Middle frontal gyrus (tissue), 1 donor: Measurements from ENCODE around the gene DUSP3.
"Not testable (repeated sequence)": the region's sequence is repeated elsewhere in the genome, so short reads cannot be mapped to it uniquely, and the experiment has no call there.

Experiments used
- DNase-seq: peaks from one replicate; pipeline ENCODE4 v3.0.0-alpha.2; 2015; ENCODE audit warnings: low spot score; ENCODE audit errors: extremely low spot score

The DUSP3 gene

GRCh38 chr17:43801844-43802243 lies 23.1 kb upstream of the DUSP3 start:
- DNase-seq = no peak

DNA sequence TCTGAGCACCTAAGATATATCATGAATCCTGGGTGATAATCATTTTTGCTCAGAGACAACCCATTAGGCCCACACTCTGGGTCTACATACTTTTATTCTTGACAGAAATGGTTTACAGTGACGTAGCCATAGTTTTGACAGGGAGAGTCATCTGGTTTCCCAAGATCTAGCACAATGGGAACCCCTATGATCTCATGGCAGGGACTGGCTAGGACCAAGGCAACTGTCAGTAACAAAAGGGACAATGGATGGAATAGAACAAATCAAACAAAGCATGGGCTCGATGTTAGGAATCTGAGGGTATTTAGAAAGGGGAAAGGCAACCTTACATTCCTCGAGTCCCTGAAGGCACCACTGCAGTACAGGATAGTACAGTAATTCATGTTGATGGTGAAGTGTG lies 22.0 kb upstream of the DUSP3 start:
- no peak for DNase-seq

DNA sequence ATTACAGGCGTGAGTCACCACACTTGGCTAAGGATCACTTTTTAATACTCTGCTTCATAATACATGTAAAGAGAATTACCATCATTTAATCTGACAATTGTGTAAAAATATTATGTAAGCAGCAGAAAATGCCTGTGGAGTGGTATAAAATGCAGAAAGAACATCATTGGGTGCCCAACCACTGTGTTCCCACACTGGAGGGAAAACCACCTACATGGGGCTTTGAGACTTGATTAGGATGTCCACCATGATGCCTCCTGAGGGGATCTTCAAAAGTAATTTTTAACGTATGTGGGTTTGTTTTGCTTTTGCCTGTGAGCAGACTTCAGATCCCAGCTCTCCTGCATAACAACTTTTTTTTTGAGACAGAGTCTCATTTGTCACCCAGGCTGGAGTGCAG lies 20.3 kb upstream of the DUSP3 start:
- no peak for DNase-seq

DNA sequence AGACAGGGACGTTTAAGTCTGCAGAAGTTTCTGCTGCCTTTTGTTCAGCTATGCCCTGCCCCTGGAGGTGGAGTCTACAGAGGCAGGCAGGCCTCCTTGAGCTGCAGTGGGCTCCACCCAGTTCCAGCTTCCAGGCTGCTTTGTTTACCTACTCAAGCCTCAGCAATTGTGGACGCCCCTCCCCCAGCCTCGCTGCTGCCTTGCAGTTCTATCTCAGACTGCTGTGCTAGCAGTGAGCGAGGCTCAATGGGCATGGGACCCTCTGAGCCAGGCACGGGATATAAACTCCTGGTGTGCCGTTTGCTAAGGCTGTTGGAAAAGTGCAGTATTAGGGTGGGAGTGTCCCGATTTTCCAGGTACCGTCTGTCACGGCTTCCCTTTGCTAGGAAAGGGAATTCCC lies 19.2 kb upstream of the DUSP3 start:
- not testable (repeated sequence) for DNase-seq

DNA sequence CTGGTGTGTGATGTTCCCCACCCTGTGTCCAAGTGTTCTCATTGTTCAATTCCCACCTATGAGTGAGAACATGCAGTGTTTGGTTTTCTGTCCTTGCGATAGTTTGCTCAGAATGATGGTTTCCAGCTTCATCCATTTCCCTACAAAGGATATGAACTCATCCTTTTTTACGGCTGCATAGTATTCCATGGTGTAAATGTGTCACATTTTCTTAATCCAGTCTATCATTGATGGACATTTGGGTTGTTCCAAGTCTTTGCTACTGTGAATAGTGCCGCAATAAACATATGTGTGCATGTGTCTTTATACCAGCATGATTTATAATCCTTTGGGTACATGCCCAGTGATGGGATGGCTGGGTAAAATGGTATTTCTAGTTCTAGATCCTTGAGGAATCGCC lies 13.9 kb upstream of the DUSP3 start:
- not testable (repeated sequence) for DNase-seq

DNA sequence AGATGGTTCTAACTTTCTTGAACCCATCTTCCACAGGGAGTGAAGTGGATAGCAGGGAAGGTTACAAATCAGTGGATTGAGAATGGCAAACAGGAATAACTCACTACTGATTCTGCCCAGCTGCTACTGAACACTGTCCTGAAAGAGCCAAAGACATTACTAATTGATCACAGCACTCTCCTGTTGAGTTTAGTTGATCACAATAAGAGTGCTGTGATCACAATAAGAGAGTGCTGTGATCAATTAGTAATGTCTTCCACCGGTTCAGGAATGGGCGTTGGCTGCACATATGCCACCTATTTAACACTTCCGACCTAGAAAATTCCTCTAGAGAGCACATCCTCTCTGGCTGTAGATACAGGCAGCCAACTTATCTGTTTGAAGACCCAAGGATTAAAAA lies 12.8 kb upstream of the DUSP3 start:
- no peak for DNase-seq

DNA sequence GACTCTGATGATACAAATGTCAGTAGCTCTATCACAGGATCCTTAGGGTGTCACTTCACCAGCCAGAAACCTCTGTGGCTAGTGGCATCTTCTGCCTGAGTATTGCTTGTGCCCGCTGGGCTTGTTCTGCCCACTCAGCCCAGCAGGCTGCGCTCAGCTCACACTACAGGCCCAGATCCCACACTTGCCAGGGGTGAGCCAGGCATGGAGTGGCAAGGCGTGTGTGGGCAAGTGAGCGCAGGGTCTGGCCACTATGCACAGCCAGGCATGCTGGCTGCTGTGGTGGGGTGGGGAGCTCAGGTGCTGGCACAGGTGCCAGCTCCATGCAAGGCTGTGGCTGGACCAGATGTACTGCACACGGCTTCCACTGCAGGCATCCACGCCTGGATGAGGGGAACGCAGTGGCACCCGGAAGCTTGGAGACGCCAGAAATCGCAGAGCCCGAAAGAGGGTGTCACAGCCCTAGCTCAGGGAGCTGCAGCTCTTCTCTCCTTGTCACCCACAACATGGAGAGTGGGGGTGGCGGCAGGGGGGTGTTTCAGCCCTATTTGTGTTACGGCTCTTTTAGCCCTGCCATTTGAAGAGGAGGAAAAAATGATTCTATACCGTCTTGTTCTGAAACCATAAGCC lies 11.6 kb upstream of the DUSP3 start:
- no peak for DNase-seq

GRCh38 chr17:43789482-43789881 lies 10.7 kb upstream of the DUSP3 start:
- DNase-seq = no peak

DNA sequence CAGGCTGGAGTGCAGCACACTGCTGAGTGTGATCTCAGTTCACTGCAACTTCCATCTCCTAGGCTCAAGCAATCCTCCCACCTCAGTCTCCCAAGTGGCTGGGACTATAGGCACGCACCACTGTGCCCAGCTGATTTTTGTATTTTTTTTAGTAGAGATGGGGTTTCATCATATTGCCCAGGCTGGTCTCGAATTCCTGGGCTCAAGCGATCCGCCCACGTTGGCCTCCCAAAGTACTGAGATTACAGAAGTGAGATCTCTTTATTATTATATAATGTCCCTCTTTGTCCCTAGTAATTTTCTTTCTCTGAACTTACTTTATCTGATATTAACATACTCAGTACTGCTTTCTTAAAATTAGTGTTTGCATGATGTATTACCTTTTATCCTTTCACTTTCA lies 9.8 kb upstream of the DUSP3 start:
- no peak for DNase-seq

DNA sequence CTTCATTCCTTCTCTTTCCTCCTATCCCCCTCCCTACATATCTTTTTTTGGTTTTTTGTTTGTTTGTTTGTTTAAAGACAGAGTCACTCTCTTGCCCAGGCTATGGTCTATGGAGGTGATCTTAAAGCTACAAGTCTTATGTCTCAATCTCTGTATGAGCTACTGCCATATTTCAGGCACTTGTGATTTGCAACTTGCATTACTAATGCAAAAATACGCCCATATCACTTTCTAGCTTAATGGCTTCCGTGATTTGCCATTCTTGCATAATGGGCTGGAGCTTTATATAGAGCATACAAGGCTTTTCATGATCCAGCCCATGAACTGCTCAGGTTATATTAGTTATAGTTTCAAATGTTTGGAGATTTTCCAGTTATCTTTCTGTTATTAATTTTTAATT lies 9.0 kb upstream of the DUSP3 start:
- no peak for DNase-seq

GRCh38 chr17:43784628-43785101 lies 5.9 kb upstream of the DUSP3 start:
- DNase-seq = no peak

- no peak for DNase-seq
Measured at GRCh38 chr17:43784068-43784467, 5.3 kb upstream of the DUSP3 start.

- DNase-seq = no peak
Measured at GRCh38 chr17:43782913-43783680, 4.3 kb upstream of the DUSP3 start.

- no peak for DNase-seq
Measured at GRCh38 chr17:43780135-43780534, 1.4 kb upstream of the DUSP3 start, which contains the start of gene CFAP97D1. Gene CFAP97D1 (plus strand): TSS chr17:43780435. CDS start chr17:43780463, 28 bp downstream.

DNA sequence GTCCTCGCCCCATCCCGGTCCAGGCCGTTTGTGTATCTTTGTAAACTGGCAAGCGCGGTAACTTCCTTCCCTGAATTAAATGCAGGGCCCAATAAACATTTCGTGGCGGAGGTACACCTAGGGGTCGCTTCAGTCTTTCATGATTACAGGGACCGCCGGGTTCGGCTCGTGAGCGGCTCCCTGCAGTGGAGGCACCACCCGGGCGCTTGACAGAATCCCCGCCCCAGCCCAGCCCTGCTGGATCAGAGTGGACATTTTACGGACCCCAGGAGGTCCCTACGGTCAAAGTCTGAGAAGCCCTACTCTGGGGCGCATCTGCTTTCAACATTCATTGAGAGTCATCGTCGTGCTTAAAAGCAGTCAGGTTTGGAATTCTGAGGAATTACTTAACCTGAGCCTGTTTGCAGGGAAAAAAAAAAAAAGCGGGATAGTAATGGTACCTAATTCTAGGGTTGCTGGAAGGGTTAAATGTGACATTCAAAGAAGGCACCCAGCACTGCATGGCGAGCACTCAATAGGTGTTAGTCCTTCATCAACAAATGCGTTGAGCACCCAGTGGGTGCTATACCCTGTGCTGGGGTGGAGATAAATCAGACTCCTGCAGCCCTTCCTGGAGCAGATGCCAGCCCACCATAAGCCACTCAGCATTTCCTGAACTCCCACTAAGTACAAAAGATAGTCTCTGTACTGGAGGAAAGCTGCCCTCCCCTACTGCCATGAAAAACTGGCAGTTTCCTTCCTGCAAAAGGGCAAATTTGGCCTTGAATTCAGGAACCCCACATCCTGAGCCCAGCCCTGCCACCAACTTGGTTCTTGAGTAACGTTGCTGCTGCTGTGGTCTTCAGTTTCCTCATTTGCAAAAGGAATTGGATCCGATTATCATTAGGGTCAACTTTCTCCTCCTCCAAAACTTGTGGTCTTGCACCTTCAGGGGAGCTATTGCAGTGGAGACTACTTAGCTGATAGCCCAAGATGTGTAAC lies 658 bp upstream of the DUSP3 start:
- DNase-seq = no peak

DNA sequence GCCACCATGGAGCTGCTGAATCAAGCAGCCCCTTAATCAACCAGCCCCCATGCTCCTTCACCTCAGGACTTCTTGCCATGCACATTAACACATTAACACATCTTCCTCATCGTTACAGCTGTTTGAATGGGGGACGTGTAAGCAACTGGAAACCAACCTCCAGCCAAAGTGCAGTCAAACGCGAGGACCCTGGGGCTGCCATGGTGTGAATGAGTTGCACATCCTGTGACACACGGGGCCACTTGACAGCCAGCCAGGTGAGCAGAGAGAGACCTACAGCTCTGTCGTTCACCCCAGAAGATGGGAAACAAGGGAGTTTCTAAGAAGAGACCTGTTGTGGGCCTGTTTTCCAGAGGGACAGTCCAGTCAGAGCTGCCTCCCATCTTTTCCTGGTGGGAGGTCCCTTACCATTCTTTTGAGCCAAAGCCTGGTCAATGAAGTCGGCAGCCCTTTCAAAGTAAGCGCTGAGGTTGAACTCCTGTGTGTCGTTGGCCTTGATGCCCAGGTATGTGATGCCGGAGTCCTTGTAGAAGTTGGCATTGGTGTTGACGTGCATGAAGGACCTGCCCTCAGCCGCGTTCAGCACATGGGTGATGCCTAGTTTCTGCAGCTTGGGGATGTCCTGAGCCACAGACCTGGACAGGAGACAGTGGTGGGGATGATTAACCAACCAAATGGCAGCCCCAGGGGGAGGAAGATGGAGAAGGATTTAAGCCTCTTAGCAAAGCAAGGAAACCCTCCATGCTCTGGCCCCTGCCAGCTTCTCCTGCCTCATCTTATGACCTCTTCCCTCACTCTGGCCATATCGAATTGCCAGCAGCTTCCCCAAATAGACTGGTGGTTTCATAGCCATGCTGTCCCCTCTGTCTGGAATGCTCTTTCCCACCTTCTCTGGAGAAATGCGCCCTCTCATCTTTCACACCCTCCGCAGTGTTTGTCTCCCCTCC lies 4.2 kb downstream of the DUSP3 start:
- no peak for DNase-seq

DNA sequence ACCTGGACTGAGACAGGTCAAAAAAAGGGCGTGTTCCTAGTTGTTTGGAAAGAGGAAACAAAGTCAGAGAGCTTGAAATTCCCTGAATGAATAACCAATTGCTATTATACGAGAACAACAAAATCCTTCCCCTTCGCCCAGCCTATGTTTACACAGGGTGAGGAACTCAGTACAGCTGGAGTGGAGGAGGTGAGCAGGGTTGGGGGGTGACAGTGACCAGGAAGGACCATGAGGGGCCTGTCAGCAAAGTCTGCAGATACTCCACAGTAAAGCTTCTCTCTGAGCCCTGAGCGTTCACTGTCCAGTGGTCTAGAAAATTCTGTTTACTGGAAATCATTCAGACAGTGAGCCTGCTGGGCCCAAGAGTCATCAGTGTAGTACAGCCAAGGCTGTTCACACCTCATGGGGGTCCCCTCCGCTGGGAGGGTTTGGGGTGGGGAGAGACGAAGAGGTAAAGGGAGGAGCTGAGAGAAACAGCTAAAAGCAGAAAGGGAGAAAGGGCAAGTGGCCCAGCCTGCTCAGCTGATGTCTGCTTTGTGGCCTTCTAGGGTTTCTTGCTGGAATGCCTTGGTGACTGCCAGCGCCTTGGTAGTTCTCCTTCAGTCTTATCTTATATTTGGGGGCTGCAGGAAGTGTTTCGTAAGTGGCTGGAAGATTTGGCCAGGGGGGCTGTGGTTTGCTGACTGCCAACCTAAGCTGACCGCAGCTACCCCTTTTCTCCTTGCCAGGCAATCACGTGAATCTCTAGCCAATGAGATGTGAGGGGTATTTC lies 5.7 kb downstream of the DUSP3 start:
- DNase-seq = no peak

DNA sequence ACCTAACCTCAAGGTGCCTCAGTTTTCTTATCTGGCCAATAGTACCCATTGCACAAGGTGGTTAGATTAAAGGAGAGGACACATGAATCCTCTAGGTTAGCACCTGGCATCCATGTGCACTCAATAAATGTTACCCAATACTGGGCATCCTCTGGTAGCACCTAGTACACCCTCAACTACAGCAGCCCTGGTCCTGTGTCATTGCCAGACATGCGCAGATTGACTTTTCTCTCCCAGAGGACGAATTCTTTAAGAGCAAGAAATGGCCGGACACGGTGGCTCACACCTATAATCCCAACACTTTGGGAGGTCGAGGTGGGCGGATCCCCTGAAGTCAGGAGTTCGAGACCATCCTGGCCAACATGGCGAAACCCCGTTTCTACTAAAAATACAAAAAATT lies 7.3 kb downstream of the DUSP3 start:
- no peak for DNase-seq

- DNase-seq = no peak
Measured at GRCh38 chr17:43770957-43771356, 7.8 kb downstream of the DUSP3 start.

GRCh38 chr17:43769859-43770258 lies 8.9 kb downstream of the DUSP3 start:
- DNase-seq = no peak
